HL-60 (cell line): ENCODE measurements around the gene SLC7A4.

Experiments
- DNase-seq, 2 experiments: peaks; one replicate each; pipeline ENCODE4 v3.0.0-alpha.2; 2010 to 2020; ENCODE audit warnings: low read depth in 1 of 2, low spot score in 1 of 2
- H3K27ac ChIP-seq: fragments of 250-450 bp; sonication (Bioruptor Pico); replicated peaks from 2 replicates; pipeline ENCODE4 v1.5.1; 2020; ENCODE audit warnings: mild to moderate bottlenecking, moderate library complexity
- H3K27me3 ChIP-seq: fragments of 250-450 bp; sonication (Bioruptor Pico); 2 replicates; pipeline ENCODE4 v1.5.1; 2021; ENCODE audit warnings: mild to moderate bottlenecking, moderate library complexity; ENCODE audit not compliant: insufficient read depth, poor library complexity, severe bottlenecking
- H3K4me3 ChIP-seq: replicated peaks from 2 replicates; pipeline ENCODE4 v1.5.1; 2011; ENCODE audit warnings: mild to moderate bottlenecking, control low read depth, low read length; ENCODE audit not compliant: insufficient read depth
- GABPA ChIP-seq: IDR thresholded peaks from 2 replicates; pipeline ENCODE4 v1.6.1; 2012; ENCODE audit warnings: low read depth
- POLR2AphosphoS5 ChIP-seq: IDR thresholded peaks from 2 replicates; pipeline ENCODE4 v1.6.1; 2012; ENCODE audit warnings: low read depth
- SPI1 ChIP-seq: IDR thresholded peaks from 2 replicates; pipeline ENCODE4 v1.6.1; 2012; ENCODE audit warnings: low read depth, mild to moderate bottlenecking, borderline replicate concordance
- TF ChIP-seq, protein P1 (sequence below): IDR thresholded peaks from one replicate; pipeline ENCODE4 v1.5.1; 2011; ENCODE audit warnings: low read length, control low read depth, inconsistent platforms; ENCODE audit not compliant: insufficient read depth
- TF ChIP-seq, protein P2 (sequence below): IDR thresholded peaks from 2 replicates; pipeline ENCODE4 v1.6.1; 2012; ENCODE audit warnings: low read depth; ENCODE audit not compliant: insufficient replicate concordance

The SLC7A4 gene

GRCh38 chr22:21054714-21055563 lies 22.6 kb upstream of the SLC7A4 start:
- Histone ChIP-seq H3K27me3 (peaks cover 9% of the 10 kb centered on the region), H3K4me3 (no peak overlapping the region), H3K27ac (no peak overlapping the region)
- TF ChIP-seq, protein P1, sequence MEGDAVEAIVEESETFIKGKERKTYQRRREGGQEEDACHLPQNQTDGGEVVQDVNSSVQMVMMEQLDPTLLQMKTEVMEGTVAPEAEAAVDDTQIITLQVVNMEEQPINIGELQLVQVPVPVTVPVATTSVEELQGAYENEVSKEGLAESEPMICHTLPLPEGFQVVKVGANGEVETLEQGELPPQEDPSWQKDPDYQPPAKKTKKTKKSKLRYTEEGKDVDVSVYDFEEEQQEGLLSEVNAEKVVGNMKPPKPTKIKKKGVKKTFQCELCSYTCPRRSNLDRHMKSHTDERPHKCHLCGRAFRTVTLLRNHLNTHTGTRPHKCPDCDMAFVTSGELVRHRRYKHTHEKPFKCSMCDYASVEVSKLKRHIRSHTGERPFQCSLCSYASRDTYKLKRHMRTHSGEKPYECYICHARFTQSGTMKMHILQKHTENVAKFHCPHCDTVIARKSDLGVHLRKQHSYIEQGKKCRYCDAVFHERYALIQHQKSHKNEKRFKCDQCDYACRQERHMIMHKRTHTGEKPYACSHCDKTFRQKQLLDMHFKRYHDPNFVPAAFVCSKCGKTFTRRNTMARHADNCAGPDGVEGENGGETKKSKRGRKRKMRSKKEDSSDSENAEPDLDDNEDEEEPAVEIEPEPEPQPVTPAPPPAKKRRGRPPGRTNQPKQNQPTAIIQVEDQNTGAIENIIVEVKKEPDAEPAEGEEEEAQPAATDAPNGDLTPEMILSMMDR, result no peak
- TF ChIP-seq, protein P2, sequence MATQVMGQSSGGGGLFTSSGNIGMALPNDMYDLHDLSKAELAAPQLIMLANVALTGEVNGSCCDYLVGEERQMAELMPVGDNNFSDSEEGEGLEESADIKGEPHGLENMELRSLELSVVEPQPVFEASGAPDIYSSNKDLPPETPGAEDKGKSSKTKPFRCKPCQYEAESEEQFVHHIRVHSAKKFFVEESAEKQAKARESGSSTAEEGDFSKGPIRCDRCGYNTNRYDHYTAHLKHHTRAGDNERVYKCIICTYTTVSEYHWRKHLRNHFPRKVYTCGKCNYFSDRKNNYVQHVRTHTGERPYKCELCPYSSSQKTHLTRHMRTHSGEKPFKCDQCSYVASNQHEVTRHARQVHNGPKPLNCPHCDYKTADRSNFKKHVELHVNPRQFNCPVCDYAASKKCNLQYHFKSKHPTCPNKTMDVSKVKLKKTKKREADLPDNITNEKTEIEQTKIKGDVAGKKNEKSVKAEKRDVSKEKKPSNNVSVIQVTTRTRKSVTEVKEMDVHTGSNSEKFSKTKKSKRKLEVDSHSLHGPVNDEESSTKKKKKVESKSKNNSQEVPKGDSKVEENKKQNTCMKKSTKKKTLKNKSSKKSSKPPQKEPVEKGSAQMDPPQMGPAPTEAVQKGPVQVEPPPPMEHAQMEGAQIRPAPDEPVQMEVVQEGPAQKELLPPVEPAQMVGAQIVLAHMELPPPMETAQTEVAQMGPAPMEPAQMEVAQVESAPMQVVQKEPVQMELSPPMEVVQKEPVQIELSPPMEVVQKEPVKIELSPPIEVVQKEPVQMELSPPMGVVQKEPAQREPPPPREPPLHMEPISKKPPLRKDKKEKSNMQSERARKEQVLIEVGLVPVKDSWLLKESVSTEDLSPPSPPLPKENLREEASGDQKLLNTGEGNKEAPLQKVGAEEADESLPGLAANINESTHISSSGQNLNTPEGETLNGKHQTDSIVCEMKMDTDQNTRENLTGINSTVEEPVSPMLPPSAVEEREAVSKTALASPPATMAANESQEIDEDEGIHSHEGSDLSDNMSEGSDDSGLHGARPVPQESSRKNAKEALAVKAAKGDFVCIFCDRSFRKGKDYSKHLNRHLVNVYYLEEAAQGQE, result no peak
- TF ChIP-seq SPI1 (no peak), GABPA (no peak), POLR2AphosphoS5 (no peak)
- DNase-seq, result no peak

- no peak for DNase-seq
- Histone ChIP-seq H3K27ac (no peak overlapping the region), H3K27me3 (peaks cover 9% of the 10 kb centered on the region), H3K4me3 (no peak overlapping the region)
- no peak for TF ChIP-seq POLR2AphosphoS5
- TF ChIP-seq, protein P1, result no peak
- TF ChIP-seq, protein P2, result no peak
- no peak for TF ChIP-seq GABPA
- no peak for TF ChIP-seq SPI1
Observed at GRCh38 chr22:21054046-21054713, 21.8 kb upstream of the SLC7A4 start.

DNA sequence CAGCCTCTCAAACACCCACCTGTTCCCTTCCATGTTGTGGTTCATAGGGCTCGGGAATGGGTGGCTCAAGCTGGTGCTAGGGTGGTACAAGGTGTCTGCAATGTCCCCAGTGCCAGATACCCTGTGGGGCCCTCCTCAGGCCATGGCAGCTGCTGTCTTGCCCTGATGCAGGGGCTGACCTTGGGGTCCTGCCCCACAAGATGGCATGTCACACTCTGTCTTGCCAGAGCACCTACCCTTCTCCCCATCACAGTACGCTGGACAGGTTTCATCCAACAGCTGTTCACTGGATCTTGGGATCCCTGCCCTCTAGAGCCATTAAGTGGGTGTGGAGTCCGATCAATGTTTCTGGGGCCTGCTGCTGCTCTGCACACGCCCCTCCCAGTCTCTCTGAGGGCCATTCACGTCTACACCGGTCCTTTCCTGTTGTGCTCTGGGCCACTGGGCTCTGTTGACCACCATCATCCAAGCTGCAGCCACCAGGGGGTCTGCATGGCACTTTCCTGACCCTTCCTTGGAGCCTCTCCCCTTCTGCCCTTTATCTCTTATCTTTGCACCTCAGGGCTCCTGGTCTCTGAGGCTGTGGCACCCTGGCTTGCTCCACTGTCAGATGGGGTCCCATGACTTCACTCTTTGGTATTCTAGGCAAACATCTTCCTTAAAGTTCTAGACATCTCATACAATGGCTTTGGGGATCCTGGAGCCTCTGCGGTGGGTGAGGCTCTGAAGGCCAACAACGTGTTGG lies 20.5 kb upstream of the SLC7A4 start:
- TF ChIP-seq GABPA (no peak), SPI1 (no peak), POLR2AphosphoS5 (no peak)
- TF ChIP-seq, protein P2, result no peak
- TF ChIP-seq, protein P1, result no peak
- Histone ChIP-seq H3K27me3 (peaks cover 7% of the 10 kb centered on the region), H3K4me3 (no peak overlapping the region), H3K27ac (no peak overlapping the region)
- DNase-seq, result no peak
